H1 (cell line): ENCODE measurements around the gene BBS2. TPM values are rescaled to one million over a fixed set of nuclear protein-coding genes. Genes with fewer than 3 reads are reported as not detected.

ENCODE experiments used
- CTCF ChIA-PET: fragments of 300-600 bp; sonication (Branson Sonifier 250); formaldehyde crosslinking; loops from one replicate; lab custom pipeline; 2021; ENCODE audit not compliant: partially characterized antibody; lab: Charles Lee
- POLR2A ChIA-PET: fragments of 300-600 bp; sonication (Branson Sonifier 250); formaldehyde crosslinking; loops from one replicate; lab custom pipeline; 2021; ENCODE audit warnings: inconsistent platforms; ENCODE audit not compliant: partially characterized antibody; lab: Charles Lee
- DNase-seq, 2 experiments: peaks; one replicate each; pipeline versions ENCODE4 v3.0.0 to v3.0.0-alpha.2; 2010 to 2022; ENCODE audit warnings: low spot score in 2 of 2, low read depth in 1 of 2, mixed read lengths in 1 of 2
- FAIRE-seq: peaks from 2 replicates; lab custom pipeline; 2011; peaks lifted over from hg19 to GRCh38; lab: Jason Lieb, UNC
- H2AFZ ChIP-seq: 2 replicates; pipeline ENCODE4 v1.8.1; 2012; ENCODE audit warnings: low read length, inconsistent platforms
- H2AK5ac ChIP-seq: 2 replicates; pipeline ENCODE4 v1.6.1; 2013; ENCODE audit warnings: low read depth, low read length
- H2BK120ac ChIP-seq: replicated peaks from 2 replicates; pipeline ENCODE3; 2013; ENCODE audit warnings: low read depth, low read length, inconsistent platforms
- H2BK12ac ChIP-seq: 2 replicates; pipeline ENCODE4 v1.6.1; 2013; ENCODE audit warnings: low read depth, low read length
- H2BK15ac ChIP-seq: 2 replicates; pipeline ENCODE4 v1.6.1; 2013; ENCODE audit warnings: low read length
- H2BK20ac ChIP-seq: 2 replicates; pipeline ENCODE4 v1.6.1; 2013; ENCODE audit warnings: low read length
- H2BK5ac ChIP-seq: 2 replicates; pipeline ENCODE4 v1.6.1; 2013; ENCODE audit warnings: low read depth, low read length
- H3K14ac ChIP-seq: 2 replicates; pipeline ENCODE4 v1.6.1; 2013; ENCODE audit warnings: inconsistent platforms; ENCODE audit not compliant: insufficient read length
- H3K18ac ChIP-seq: 2 replicates; pipeline ENCODE4 v1.6.1; 2013; ENCODE audit warnings: low read length; ENCODE audit errors: extremely low read depth
- H3K23ac ChIP-seq: 2 replicates; pipeline ENCODE4 v1.6.1; 2013; ENCODE audit warnings: inconsistent platforms; ENCODE audit not compliant: insufficient read length
- H3K23me2 ChIP-seq: 2 replicates; pipeline ENCODE4 v1.6.1; 2013; ENCODE audit warnings: low read depth, low read length
- H3K27ac ChIP-seq: 2 replicates; pipeline ENCODE4 v1.6.1; 2011; ENCODE audit warnings: low read depth, low read length, inconsistent platforms
- H3K27me3 ChIP-seq, 4 experiments: replicated peaks in 1 of 4; 1 replicate in 1 of 4; 2 replicates in 3 of 4; pipeline versions ENCODE4 v1.6.1 to v1.8.1; 2011 to 2013; ENCODE audit warnings: low read length in 3 of 4, mild to moderate bottlenecking in 3 of 4, inconsistent platforms in 2 of 4, mixed read lengths in 2 of 4, moderate library complexity in 1 of 4; ENCODE audit not compliant: control insufficient read depth in 3 of 4, insufficient read depth in 3 of 4; ENCODE audit errors: extremely low read depth in 1 of 4
- H3K36me3 ChIP-seq, 4 experiments: 2 replicates each; pipeline versions ENCODE4 v1.6.1 to v1.8.1; 2011 to 2013; ENCODE audit warnings: mild to moderate bottlenecking in 4 of 4, low read length in 3 of 4, moderate library complexity in 2 of 4, control low read depth in 1 of 4, inconsistent platforms in 1 of 4; ENCODE audit not compliant: insufficient read depth in 4 of 4, control insufficient read depth in 2 of 4
- H3K4ac ChIP-seq: replicated peaks from 2 replicates; pipeline ENCODE3; 2013; ENCODE audit warnings: low read length, low read depth, mixed read lengths, inconsistent platforms; ENCODE audit not compliant: insufficient read length
- H3K4me1 ChIP-seq, 4 experiments: replicated peaks in 1 of 4; 1 replicate in 1 of 4; 2 replicates in 3 of 4; pipeline versions ENCODE4 v1.6.1 to v1.8.1; 2011 to 2013; ENCODE audit warnings: low read length in 3 of 4, inconsistent platforms in 2 of 4, mixed read lengths in 1 of 4; ENCODE audit not compliant: insufficient read depth in 4 of 4, control insufficient read depth in 3 of 4
- H3K4me2 ChIP-seq, 2 experiments: 2 replicates each; pipeline versions ENCODE4 v1.6.1 to v1.8.1; 2011 to 2013; ENCODE audit warnings: low read depth in 2 of 2, low read length in 2 of 2, control low read depth in 1 of 2, inconsistent platforms in 1 of 2, mild to moderate bottlenecking in 1 of 2; ENCODE audit not compliant: insufficient read depth in 1 of 2
- H3K4me3 ChIP-seq, 4 experiments: fragments of 200-600, 300-600 bp in 1 of 4; sonication (generic), shearing (Covaris generic), sonication (Bioruptor Twin) in 1 of 4; 2 replicates each; pipeline versions ENCODE4 v1.5.1 to v1.8.1; 2011 to 2016; ENCODE audit warnings: low read length in 4 of 4, low read depth in 3 of 4, control low read depth in 2 of 4, inconsistent platforms in 2 of 4, mild to moderate bottlenecking in 2 of 4, mixed read lengths in 1 of 4, moderate library complexity in 1 of 4; ENCODE audit not compliant: insufficient read depth in 2 of 4; ENCODE audit errors: extremely low read depth in 1 of 4
- H3K56ac ChIP-seq: replicated peaks from 2 replicates; pipeline ENCODE3; 2013; ENCODE audit warnings: low read depth, mild to moderate bottlenecking, mixed read lengths, low read length, inconsistent platforms; ENCODE audit not compliant: insufficient read length
- H3K79me1 ChIP-seq: 2 replicates; pipeline ENCODE4 v1.6.1; 2013; ENCODE audit warnings: low read depth, low read length, control low read depth
- H3K79me2 ChIP-seq, 2 experiments: 2 replicates each; pipeline versions ENCODE4 v1.6.1 to v1.8.1; 2012 to 2013; ENCODE audit warnings: low read length in 2 of 2, mild to moderate bottlenecking in 2 of 2, inconsistent platforms in 1 of 2; ENCODE audit not compliant: insufficient read depth in 2 of 2, control insufficient read depth in 1 of 2
- H3K9ac ChIP-seq, 4 experiments: replicated peaks in 1 of 4; 1 replicate in 1 of 4; 2 replicates in 3 of 4; pipeline versions ENCODE4 v1.6.1 to v1.8.1; 2011 to 2013; ENCODE audit warnings: low read depth in 3 of 4, low read length in 3 of 4, control low read depth in 2 of 4, mild to moderate bottlenecking in 2 of 4, moderate library complexity in 2 of 4, inconsistent platforms in 1 of 4; ENCODE audit errors: extremely low read depth in 1 of 4
- H3K9me3 ChIP-seq, 2 experiments: 2 replicates each; pipeline versions ENCODE4 v1.6.1 to v1.8.1; 2012 to 2013; ENCODE audit warnings: mild to moderate bottlenecking in 2 of 2, moderate library complexity in 2 of 2, control low read depth in 1 of 2, inconsistent platforms in 1 of 2, low read depth in 1 of 2, low read length in 1 of 2, mixed read lengths in 1 of 2; ENCODE audit not compliant: insufficient read depth in 2 of 2
- H4K20me1 ChIP-seq, 2 experiments: replicated peaks in 1 of 2; 2 replicates each; pipeline versions ENCODE3 to v1.8.1; 2011 to 2013; ENCODE audit warnings: inconsistent platforms in 2 of 2, low read length in 2 of 2, mild to moderate bottlenecking in 1 of 2; ENCODE audit not compliant: insufficient read depth in 2 of 2, control insufficient read depth in 1 of 2
- H4K5ac ChIP-seq: 2 replicates; pipeline ENCODE4 v1.6.1; 2013; ENCODE audit warnings: low read length, low read depth, mixed read lengths, inconsistent platforms; ENCODE audit not compliant: insufficient read length
- H4K8ac ChIP-seq: 2 replicates; pipeline ENCODE4 v1.8.0; 2013; ENCODE audit warnings: mild to moderate bottlenecking, moderate library complexity, low read length, inconsistent platforms; ENCODE audit not compliant: insufficient read depth; ENCODE audit errors: extremely low read depth
- H4K91ac ChIP-seq: replicated peaks from 2 replicates; pipeline ENCODE3; 2013; ENCODE audit warnings: low read length, mixed read lengths, inconsistent platforms; ENCODE audit not compliant: insufficient read length
- CREB1 ChIP-seq: IDR thresholded peaks from 2 replicates; pipeline ENCODE4 v1.6.1; 2012; ENCODE audit warnings: inconsistent platforms
- HDAC2 ChIP-seq, 2 experiments: fragments of 300-600 bp in 1 of 2; sonication (generic) in 1 of 2; IDR thresholded peaks; 2 replicates each; pipeline ENCODE4 v1.6.1; 2011 to 2012; ENCODE audit warnings: low read depth in 2 of 2, low read length in 2 of 2, mild to moderate bottlenecking in 2 of 2, moderate library complexity in 2 of 2, borderline replicate concordance in 1 of 2, inconsistent platforms in 1 of 2
- KDM1A ChIP-seq: fragments of 200-600, 300-600 bp; sonication (generic); IDR thresholded peaks from 2 replicates; pipeline ENCODE4 v1.7.1; 2016; ENCODE audit warnings: mild to moderate bottlenecking, low read length, borderline replicate concordance
- PHF8 ChIP-seq: fragments of 200-600 bp; sonication (generic); conservative IDR thresholded peaks from 2 replicates; pipeline ENCODE4 v1.7.1; 2012; ENCODE audit warnings: low read depth, mild to moderate bottlenecking, inconsistent platforms, low read length, moderate library complexity
- RNF2 ChIP-seq: fragments of 200-900, 300-1000 bp; sonication (generic); IDR thresholded peaks from 2 replicates; pipeline ENCODE4 v1.7.1; 2016; ENCODE audit warnings: borderline replicate concordance, low read depth, mild to moderate bottlenecking, antibody characterized with exemption, low read length; ENCODE audit not compliant: poor library complexity, severe bottlenecking; ENCODE audit errors: missing control alignments
- SAP30 ChIP-seq: fragments of 300-600 bp; sonication (generic); IDR thresholded peaks from 2 replicates; pipeline ENCODE4 v1.7.1; 2012; ENCODE audit warnings: low read length, moderate library complexity, mild to moderate bottlenecking, inconsistent platforms; ENCODE audit not compliant: insufficient read depth, insufficient replicate concordance
- SP1 ChIP-seq: IDR thresholded peaks from 2 replicates; pipeline ENCODE4 v1.6.1; 2011; ENCODE audit warnings: low read depth, low read length
- SRF ChIP-seq: IDR thresholded peaks from 2 replicates; pipeline ENCODE4 v1.6.1; 2011; ENCODE audit warnings: mild to moderate bottlenecking, low read depth, low read length, moderate library complexity
- SUZ12 ChIP-seq: fragments of 200-600 bp; sonication (generic); IDR thresholded peaks from 2 replicates; pipeline ENCODE4 v1.6.1; 2012; ENCODE audit warnings: mild to moderate bottlenecking, inconsistent platforms, low read length, moderate library complexity, mixed read lengths
- polyA plus RNA-seq, 7 experiments: library from polyadenylated mRNA; depleted of rRNA in 3 of 7; stranded (reverse) in 5 of 7; unstranded in 2 of 7; fragments of >200 nt in 5 of 7; fragments of 200-250 nt in 2 of 7; gene quantifications; 1 replicate in 5 of 7; 2 replicates in 1 of 7; 4 replicates in 1 of 7; pipeline versions ENCODE4 v1.2.1 to v1.2.3, GENCODE V29; 2011 to 2013; ENCODE audit warnings: missing spikeins in 2 of 7, mixed read lengths in 2 of 7
- total RNA-seq: library from RNA; stranded (reverse); fragmentation: NEBNext Ultra II Directional; extraction: Animal tissue kit (Norgen Biotek cat#: 25700); gene quantifications from 2 replicates; pipeline ENCODE4 v1.2.1, GENCODE V29; 2021
- TF ChIP-seq, protein P1 (sequence below): IDR thresholded peaks from 2 replicates; pipeline ENCODE4 v1.6.1; 2012; ENCODE audit warnings: inconsistent platforms
- TF ChIP-seq, protein P2 (sequence below): IDR thresholded peaks from 2 replicates; pipeline ENCODE4 v1.6.1; 2011; ENCODE audit warnings: low read length, improper control_type of control experiment

The BBS2 gene
- total and polyA plus RNA-seq, 2 of the 8 experiments (the other 6 are each of a cell fraction or from before 2014, with no cell fraction given), result 12.3 to 15.1 TPM

DNA sequence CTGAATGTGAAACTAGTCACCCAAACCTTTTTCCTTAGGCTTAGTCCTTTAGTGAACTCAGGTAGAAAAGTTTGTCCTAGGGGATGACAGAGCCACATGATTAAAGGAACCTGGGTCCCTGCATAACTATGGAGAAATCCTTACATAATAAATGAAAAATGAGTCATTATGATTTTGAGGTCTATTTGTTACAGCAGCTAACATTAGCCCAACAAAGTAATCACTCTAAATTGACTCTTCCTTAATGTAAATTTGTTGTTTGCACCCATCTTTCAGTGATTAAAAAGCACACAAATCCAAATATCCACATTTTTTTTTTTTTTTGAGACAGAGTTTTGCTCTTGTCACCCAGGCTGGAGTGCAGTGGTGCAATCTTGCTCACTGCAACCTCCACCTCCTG is 36.4 kb downstream of the BBS2 start:
- no peaks in the 10 kb centered on the region for H3K27me3 ChIP-seq
- H4K5ac ChIP-seq, result no peak overlapping the region
- no peak overlapping the region for H3K4me2 ChIP-seq
- H3K23me2 ChIP-seq, result no peaks in the 10 kb centered on the region
- H3K79me2 ChIP-seq, result no peaks in the 10 kb centered on the region
- H4K20me1 ChIP-seq, result no peaks in the 10 kb centered on the region
- H3K56ac ChIP-seq, result no peak overlapping the region
- POLR2A ChIA-PET, result interaction anchor here (0.6 kb wide), 1 partner anchor 99 kb away, joined by 4 read pairs; no protein-coding TSS in a partner anchor
- H3K9me3 ChIP-seq, result no peaks in the 10 kb centered on the region
- H3K79me1 ChIP-seq, result no peaks in the 10 kb centered on the region
- H3K4ac ChIP-seq, result no peak overlapping the region
- no peak overlapping the region for H2BK15ac ChIP-seq
- no peak overlapping the region for H3K14ac ChIP-seq
- no peak overlapping the region for H2BK120ac ChIP-seq
- peaks cover 0 to 4% (median 0%) of the 10 kb centered on the region in 4 experiments; a peak in 2 of 7 replicates for H3K4me1 ChIP-seq
- no peak overlapping the region for H3K27ac ChIP-seq
- CTCF ChIA-PET, result interaction anchor here (0.7 kb wide), 3 partner anchors 50 to 1440 kb away, joined by 3 to 6 read pairs (median 3); no protein-coding TSS in a partner anchor
- no peak overlapping the region for H2BK20ac ChIP-seq
- TF ChIP-seq SUZ12 (no peak), SP1 (no peak), SAP30 (no peak), HDAC2 (IDR thresholded peaks at IDR 0.05; ENCODE audit: borderline replicate concordance in 1 of 2, low read depth in 2 of 2, low read length in 2 of 2) (no peak), PHF8 (no peak), CREB1 (no peak), RNF2 (no peak), KDM1A (no peak), SRF (no peak)
- TF ChIP-seq, protein P1, sequence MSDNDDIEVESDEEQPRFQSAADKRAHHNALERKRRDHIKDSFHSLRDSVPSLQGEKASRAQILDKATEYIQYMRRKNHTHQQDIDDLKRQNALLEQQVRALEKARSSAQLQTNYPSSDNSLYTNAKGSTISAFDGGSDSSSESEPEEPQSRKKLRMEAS, result no peak
- TF ChIP-seq, protein P2, sequence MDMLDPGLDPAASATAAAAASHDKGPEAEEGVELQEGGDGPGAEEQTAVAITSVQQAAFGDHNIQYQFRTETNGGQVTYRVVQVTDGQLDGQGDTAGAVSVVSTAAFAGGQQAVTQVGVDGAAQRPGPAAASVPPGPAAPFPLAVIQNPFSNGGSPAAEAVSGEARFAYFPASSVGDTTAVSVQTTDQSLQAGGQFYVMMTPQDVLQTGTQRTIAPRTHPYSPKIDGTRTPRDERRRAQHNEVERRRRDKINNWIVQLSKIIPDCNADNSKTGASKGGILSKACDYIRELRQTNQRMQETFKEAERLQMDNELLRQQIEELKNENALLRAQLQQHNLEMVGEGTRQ, result no peak
- H2AFZ ChIP-seq, result no peak overlapping the region
- no peak for DNase-seq
- H2AK5ac ChIP-seq, result no peak overlapping the region
- H4K91ac ChIP-seq, result no peak overlapping the region
- H4K8ac ChIP-seq, result no peak overlapping the region
- no peak for FAIRE-seq
- no peak overlapping the region for H3K23ac ChIP-seq
- no peak overlapping the region for H3K9ac ChIP-seq
- no peak overlapping the region for H2BK5ac ChIP-seq
- no peak overlapping the region for H3K4me3 ChIP-seq
- H3K18ac ChIP-seq, result no peak overlapping the region
- H3K36me3 ChIP-seq, result peaks cover 0 to 8% (median 2%) of the 10 kb centered on the region in 4 experiments; a peak in 5 of 8 replicates
- no peak overlapping the region for H2BK12ac ChIP-seq
